HG03108 (cell line): ENCODE measurements around the gene SLAMF7.

ENCODE experiments used
- ATAC-seq: cut with Tn5 transposase; IDR thresholded peaks from one replicate; pipeline ENCODE4 v1.9.1; 2021; ENCODE audit warnings: moderate library complexity; ENCODE audit not compliant: unreplicated experiment

SLAMF7 gene

GRCh38 chr1:160799641-160800040 is 60.6 kb downstream of the SLAMF7 start:
- ATAC-seq = no peak

- no peak for ATAC-seq
These were observed 61.1 kb downstream of the SLAMF7 start for GRCh38 chr1:160800142-160800541.

DNA sequence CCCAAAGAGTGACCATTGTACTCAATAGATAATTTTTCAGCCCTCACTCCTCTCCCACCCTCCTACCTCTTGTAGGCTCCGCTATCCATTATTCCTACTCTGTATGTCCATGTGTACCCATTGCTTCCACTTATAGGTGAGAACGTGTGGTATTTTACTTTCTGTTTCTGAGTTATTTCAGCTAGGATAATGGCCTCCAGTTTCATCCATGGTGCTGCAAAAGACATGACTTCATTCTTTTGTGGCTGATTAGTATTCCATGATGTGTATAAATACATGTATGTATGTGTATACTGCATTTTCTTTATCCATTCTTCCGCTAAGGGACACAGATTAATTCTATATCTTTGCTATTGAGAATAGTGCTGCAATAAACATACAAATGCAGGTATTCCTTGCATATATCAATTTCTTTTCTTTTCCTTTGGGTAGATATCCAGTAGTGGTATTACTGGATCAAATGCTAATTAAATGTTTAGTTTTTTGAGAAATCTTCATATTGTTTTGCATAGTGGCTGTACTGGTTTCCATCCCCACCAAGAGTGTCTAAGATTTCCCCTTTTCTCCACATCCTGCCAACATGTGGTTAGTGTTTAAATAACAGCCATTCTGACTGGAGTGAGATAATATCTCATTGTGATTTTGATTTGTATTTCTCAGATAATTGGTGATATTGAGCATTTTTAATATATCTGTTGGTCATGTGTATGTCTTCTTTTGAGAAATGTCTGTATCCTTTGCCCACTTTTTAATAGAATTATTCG is 61.8 kb downstream of the SLAMF7 start:
- no peak for ATAC-seq

DNA sequence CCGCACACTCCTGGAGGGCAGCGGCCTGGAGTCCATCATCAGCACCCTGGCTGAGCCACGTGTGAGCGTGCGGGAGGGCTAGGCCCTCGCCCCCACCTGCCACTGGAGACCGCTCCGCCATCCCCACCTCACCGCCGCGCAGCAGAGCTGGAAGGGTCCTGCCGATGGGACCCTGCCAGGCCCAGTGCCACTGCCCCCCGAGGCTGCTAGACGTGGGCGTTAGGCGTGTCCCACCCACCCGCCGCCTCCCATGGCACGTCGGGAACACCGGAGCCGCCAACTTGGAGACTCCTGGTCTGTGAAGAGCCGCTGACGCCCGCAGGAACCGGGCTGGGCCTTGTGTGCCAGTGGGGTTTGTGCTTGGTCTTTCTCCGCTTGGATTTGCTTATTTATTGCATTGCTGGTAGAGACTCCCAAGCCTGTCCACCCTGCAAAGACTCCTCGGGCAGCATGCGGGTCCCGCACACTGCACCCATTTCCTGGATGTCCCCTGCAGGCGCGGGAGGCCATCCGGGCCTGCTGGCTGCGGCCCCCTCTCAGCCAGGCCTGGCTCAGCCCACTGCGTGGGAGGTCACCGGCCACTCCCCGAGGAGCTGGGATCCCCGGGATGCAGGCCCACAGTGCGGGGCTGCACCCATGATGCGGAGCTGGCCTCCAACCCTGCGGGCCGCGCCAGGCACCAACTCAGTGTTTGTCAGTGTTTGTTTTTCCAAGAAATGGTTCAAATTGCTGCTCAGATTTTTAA is 63.0 kb downstream of the SLAMF7 start:
- ATAC-seq = no peak
